ENCODE measurements around the gene KCNJ5. TPM values are rescaled to one million over a fixed set of nuclear protein-coding genes. Genes with fewer than 3 reads are reported as not detected.

Gene KCNJ5
- total RNA-seq, 1 experiment from 2014 or later, result 0.17 TPM

DNA sequence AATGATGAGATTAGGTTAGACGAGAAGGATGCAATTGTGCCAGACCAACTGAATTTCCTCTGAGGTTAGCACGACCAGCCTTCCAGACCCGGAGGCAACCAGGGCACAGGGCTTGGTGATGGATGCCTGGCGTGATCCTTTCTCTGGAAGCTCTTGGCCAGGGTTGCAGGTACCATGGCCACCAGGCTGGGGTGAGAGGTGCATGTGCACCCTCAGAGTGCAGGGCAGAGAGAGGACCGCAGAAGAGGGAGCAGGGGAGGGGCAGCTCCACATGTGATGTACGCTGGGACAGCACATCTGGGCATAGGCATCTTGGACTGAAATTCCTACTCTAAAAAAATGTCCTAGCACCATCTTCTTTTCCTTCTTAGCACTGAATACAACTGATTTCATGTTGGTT lies 34.9 kb upstream of the KCNJ5 start:
- H3K9me2 ChIP-seq (ENCODE audit: insufficient read depth), result no peaks in the 10 kb centered on the region
- H3K9ac ChIP-seq (ENCODE audit: low read length), result no peak overlapping the region
- H4K20me1 ChIP-seq (ENCODE audit: insufficient read depth), result no peaks in the 10 kb centered on the region
- H3K36me3 ChIP-seq (ENCODE audit: control insufficient read depth in 1 of 2, insufficient read depth in 2 of 2, low read length in 2 of 2), result no peaks in the 10 kb centered on the region
- peaks cover 2% of the 10 kb centered on the region; the same call in 1 of the 2 replicates for H3K27me3 ChIP-seq (ENCODE audit: insufficient read depth, low read length)
- H3K4me1 ChIP-seq (ENCODE audit: control insufficient read depth in 1 of 2, insufficient read depth in 2 of 2, low read length in 2 of 2), result peaks cover 0 to 10% of the 10 kb centered on the region in 2 experiments; a peak in 1 of 4 replicates
- no peaks in the 10 kb centered on the region for H3K79me2 ChIP-seq (ENCODE audit: insufficient read depth, low read length)
- POLR2A ChIA-PET, result no interaction called here
- BruUV-seq (replicated peaks), result no TSS peak
- no peak overlapping the region for H3K4me2 ChIP-seq (ENCODE audit: low read length)
- intact Hi-C loops (cut with micrococcal nuclease), result no loop called here
- no peak for ATAC-seq
- H3K9me3 ChIP-seq (ENCODE audit: control insufficient read depth in 1 of 2, insufficient read depth in 1 of 2, low read depth in 1 of 2, low read length in 2 of 2), result no peaks in the 10 kb centered on the region
- RAD21 ChIA-PET (ENCODE audit: low non-redundant PET in 1 of 2, low total read pairs in 2 of 2, uncharacterized antibody in 2 of 2, unreplicated experiment in 2 of 2), result no interaction called here
- DNase-seq (ENCODE audit: low read depth, low spot score), result no peak
- no peak overlapping the region for H2AFZ ChIP-seq (ENCODE audit: low read depth, low read length, poor library complexity, severe bottlenecking)
- CTCF ChIA-PET, result no interaction called here
- TF ChIP-seq EZH2 (IDR thresholded peaks at IDR 0.05), result no peak
- no peak for TF ChIP-seq SRF (IDR thresholded peaks at IDR 0.05; ENCODE audit: low read depth)
- no peak for TF ChIP-seq JUND (IDR thresholded peaks at IDR 0.05)
- no peak for TF ChIP-seq ZNF274 (IDR thresholded peaks at IDR 0.05; ENCODE audit: low read depth, low read length)
- no peak for TF ChIP-seq CEBPB (IDR thresholded peaks at IDR 0.05; ENCODE audit: low read depth)
- no peak for TF ChIP-seq EGR1 (IDR thresholded peaks at IDR 0.05; ENCODE audit: low read depth)
- TF ChIP-seq POLR2A (IDR thresholded peaks at IDR 0.05; ENCODE audit: borderline replicate concordance, extremely low read depth, insufficient read depth, insufficient read length), result no peak
- no peak for TF ChIP-seq CBX3 (IDR thresholded peaks at IDR 0.05; ENCODE audit: low read depth)
- TF ChIP-seq, protein P1, sequence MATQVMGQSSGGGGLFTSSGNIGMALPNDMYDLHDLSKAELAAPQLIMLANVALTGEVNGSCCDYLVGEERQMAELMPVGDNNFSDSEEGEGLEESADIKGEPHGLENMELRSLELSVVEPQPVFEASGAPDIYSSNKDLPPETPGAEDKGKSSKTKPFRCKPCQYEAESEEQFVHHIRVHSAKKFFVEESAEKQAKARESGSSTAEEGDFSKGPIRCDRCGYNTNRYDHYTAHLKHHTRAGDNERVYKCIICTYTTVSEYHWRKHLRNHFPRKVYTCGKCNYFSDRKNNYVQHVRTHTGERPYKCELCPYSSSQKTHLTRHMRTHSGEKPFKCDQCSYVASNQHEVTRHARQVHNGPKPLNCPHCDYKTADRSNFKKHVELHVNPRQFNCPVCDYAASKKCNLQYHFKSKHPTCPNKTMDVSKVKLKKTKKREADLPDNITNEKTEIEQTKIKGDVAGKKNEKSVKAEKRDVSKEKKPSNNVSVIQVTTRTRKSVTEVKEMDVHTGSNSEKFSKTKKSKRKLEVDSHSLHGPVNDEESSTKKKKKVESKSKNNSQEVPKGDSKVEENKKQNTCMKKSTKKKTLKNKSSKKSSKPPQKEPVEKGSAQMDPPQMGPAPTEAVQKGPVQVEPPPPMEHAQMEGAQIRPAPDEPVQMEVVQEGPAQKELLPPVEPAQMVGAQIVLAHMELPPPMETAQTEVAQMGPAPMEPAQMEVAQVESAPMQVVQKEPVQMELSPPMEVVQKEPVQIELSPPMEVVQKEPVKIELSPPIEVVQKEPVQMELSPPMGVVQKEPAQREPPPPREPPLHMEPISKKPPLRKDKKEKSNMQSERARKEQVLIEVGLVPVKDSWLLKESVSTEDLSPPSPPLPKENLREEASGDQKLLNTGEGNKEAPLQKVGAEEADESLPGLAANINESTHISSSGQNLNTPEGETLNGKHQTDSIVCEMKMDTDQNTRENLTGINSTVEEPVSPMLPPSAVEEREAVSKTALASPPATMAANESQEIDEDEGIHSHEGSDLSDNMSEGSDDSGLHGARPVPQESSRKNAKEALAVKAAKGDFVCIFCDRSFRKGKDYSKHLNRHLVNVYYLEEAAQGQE (IDR thresholded peaks at IDR 0.05; ENCODE audit: low read depth), result no peak
- no peak for TF ChIP-seq EZH2phosphoT487 (IDR thresholded peaks at IDR 0.05; ENCODE audit: borderline replicate concordance)
- TF ChIP-seq TCF7L2 (IDR thresholded peaks at IDR 0.05; ENCODE audit: borderline replicate concordance, extremely low read depth, insufficient read depth, insufficient read length), result no peak
- TF ChIP-seq, protein P2, sequence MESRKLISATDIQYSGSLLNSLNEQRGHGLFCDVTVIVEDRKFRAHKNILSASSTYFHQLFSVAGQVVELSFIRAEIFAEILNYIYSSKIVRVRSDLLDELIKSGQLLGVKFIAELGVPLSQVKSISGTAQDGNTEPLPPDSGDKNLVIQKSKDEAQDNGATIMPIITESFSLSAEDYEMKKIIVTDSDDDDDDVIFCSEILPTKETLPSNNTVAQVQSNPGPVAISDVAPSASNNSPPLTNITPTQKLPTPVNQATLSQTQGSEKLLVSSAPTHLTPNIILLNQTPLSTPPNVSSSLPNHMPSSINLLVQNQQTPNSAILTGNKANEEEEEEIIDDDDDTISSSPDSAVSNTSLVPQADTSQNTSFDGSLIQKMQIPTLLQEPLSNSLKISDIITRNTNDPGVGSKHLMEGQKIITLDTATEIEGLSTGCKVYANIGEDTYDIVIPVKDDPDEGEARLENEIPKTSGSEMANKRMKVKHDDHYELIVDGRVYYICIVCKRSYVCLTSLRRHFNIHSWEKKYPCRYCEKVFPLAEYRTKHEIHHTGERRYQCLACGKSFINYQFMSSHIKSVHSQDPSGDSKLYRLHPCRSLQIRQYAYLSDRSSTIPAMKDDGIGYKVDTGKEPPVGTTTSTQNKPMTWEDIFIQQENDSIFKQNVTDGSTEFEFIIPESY (IDR thresholded peaks at IDR 0.05; ENCODE audit: extremely low read depth, insufficient replicate concordance, low read length), result no peak
- no peak overlapping the region for H3K27ac ChIP-seq (ENCODE audit: low read depth, low read length)
- no peak overlapping the region for H3K4me3 ChIP-seq (replicated peaks in 1 of 2; ENCODE audit: low read depth in 1 of 2, low read length in 2 of 2)
